Dendritic cell treated with granulocyte-macrophage colony-stimulating factor and Interleukin-4, amounts not matched to agents 40 ng/mL and 50 ng/mL, for 4 days (primary cell): ENCODE results near the gene FUT8.
A peak's percentile ranks its signal among the peaks of the same experiment; 100 is the strongest.

Experiments used
- H3K27ac Mint-ChIP-seq: one replicate; pipeline ENCODE4 v1.8.0; 2022; ENCODE audit warnings: mild to moderate bottlenecking, mixed read lengths
- H3K27me3 Mint-ChIP-seq: one replicate; pipeline ENCODE4 v1.8.0; 2022; ENCODE audit warnings: mild to moderate bottlenecking, mixed read lengths
- H3K36me3 Mint-ChIP-seq: one replicate; pipeline ENCODE4 v1.8.0; 2022; ENCODE audit warnings: low read depth, mixed read lengths
- H3K4me1 Mint-ChIP-seq: one replicate; pipeline ENCODE4 v1.8.0; 2022; ENCODE audit warnings: low read depth, mixed read lengths
- H3K4me3 Mint-ChIP-seq: one replicate; pipeline ENCODE4 v1.8.0; 2022; ENCODE audit warnings: mild to moderate bottlenecking, moderate library complexity, mixed read lengths
- H3K9me3 Mint-ChIP-seq: one replicate; pipeline ENCODE4 v1.8.0; 2022; ENCODE audit warnings: mixed read lengths
- intact Hi-C: fragments of 100-400 bp; cut with micrococcal nuclease; formaldehyde crosslinking; loops from one replicate; pipeline ENCODE4 v1.15.0; 2022

FUT8 gene

GRCh38 chr14:65412032-65412846, at the start of gene FUT8:
Gene FUT8, plus strand, starts transcription at chr14:65412730. Its CDS starts 148,834 bp downstream, at chr14:65561564.
- Mint-ChIP-seq H3K9me3 (no peaks in the 10 kb centered on the region), H3K4me3 (peak within 1 kb of the TSS; percentile 95), H3K27me3 (peaks cover 16% of the 10 kb centered on the region), H3K27ac (peak within 1 kb of the TSS; percentile 89), H3K4me1 (peaks cover 13% of the 10 kb centered on the region), H3K36me3 (peaks cover 16% of the 10 kb centered on the region)
- intact Hi-C loops, result loop anchor here (2.0 to 5.0 kb wide), 5 partner anchors 80 to 425 kb away; partner anchors contain the start of gene FNTB

GRCh38 chr14:65366802-65367565, 45.5 kb upstream of the FUT8 start:
- peaks cover 36% of the 10 kb centered on the region for H3K27me3 Mint-ChIP-seq
- H3K4me1 Mint-ChIP-seq, result peaks cover 9% of the 10 kb centered on the region
- intact Hi-C loops, result loop anchor here (5.0 kb wide), 1 partner anchor 35 kb away; no protein-coding TSS in a partner anchor
- H3K9me3 Mint-ChIP-seq, result no peaks in the 10 kb centered on the region
- H3K27ac Mint-ChIP-seq, result no peak overlapping the region
- H3K4me3 Mint-ChIP-seq, result no peak overlapping the region
- no peaks in the 10 kb centered on the region for H3K36me3 Mint-ChIP-seq

GRCh38 chr14:65369560-65369959, 43.0 kb upstream of the FUT8 start:
- no peaks in the 10 kb centered on the region for H3K36me3 Mint-ChIP-seq
- H3K4me1 Mint-ChIP-seq, result peaks cover 12% of the 10 kb centered on the region
- H3K9me3 Mint-ChIP-seq, result no peaks in the 10 kb centered on the region
- H3K4me3 Mint-ChIP-seq, result no peak overlapping the region
- no peak overlapping the region for H3K27ac Mint-ChIP-seq
- intact Hi-C loops, result loop anchor here (5.0 kb wide), 1 partner anchor 37 kb away; no protein-coding TSS in a partner anchor
- H3K27me3 Mint-ChIP-seq, result peaks cover 32% of the 10 kb centered on the region

DNA sequence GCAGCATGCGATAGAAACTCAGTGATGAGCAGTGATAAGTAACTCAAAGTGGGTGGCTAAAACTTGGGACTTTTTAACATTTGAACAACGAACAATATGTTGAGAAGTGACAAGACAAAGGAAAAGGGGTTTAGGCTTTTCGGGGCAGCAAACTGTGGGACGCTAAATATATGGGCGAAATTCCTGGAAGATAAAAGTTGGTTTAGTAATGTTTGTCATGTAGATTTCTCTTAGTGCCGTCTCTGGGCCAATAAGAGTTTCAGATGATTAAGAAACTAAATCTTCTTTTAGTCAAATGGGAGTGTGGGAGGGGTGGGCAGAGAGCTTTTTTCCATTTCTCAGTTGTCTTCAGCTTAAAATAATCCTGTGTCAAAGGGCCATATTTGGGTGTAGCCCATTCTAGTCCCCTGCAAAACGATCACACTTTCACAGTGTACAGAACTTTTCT, 41.7 kb upstream of the FUT8 start:
- Mint-ChIP-seq H3K4me3 (no peak overlapping the region), H3K36me3 (no peaks in the 10 kb centered on the region), H3K27me3 (peaks cover 21% of the 10 kb centered on the region), H3K27ac (no peak overlapping the region), H3K9me3 (no peaks in the 10 kb centered on the region), H3K4me1 (peaks cover 12% of the 10 kb centered on the region)
- intact Hi-C loops, result no loop called here

DNA sequence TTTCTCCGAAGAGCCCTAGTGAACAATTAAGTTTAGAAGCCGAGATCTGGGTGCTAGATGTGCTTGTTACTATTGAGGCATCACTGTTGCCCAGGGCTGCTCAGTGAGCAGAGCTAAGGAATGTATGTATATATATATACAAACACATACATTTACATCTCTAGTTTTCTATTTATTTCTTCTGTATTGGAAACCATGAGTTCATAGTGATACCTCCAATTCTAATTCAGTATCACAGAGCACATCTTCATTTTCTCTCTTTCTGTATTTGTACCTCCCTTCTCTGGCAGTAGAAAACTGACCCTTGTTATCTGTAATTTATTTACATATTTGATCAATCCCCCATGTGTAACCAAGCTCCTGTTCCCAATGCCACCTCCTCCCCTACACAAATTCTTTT, 40.7 kb upstream of the FUT8 start:
- H3K9me3 Mint-ChIP-seq, result no peaks in the 10 kb centered on the region
- peaks cover 17% of the 10 kb centered on the region for H3K27me3 Mint-ChIP-seq
- intact Hi-C loops, result no loop called here
- H3K4me1 Mint-ChIP-seq, result peaks cover 9% of the 10 kb centered on the region
- H3K27ac Mint-ChIP-seq, result no peak overlapping the region
- no peaks in the 10 kb centered on the region for H3K36me3 Mint-ChIP-seq
- no peak overlapping the region for H3K4me3 Mint-ChIP-seq

DNA sequence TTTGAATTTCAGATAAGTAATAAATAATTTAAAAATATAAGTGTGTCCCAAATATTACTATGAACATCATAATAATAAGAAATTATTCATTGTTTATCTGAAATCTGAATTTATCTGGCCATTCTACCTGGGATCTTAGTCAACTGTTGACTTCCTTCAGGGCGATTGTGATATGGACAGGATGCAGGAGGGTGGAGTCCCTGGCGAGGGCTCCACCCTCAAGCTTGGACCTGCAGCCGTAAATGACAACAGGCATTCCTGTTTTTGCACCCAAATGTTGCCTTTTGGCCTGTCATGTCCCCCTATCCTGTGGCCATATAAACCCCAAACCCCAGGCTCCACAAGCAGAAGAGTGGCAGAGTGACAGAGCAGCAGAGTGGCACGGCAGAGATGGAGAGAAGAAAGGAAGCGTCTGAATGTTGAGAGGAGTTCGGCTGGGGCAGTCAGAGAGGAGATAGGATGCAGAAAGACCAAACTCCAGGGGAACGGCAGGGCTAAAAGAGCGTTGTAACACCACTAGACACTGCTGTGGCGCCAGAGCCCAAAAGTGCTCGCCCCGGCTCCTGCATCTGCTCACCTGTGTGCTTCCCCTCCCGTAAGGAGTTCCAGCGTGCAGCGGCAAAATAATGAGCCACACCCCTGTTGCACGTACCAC, 39.4 kb upstream of the FUT8 start:
- intact Hi-C loops, result no loop called here
- H3K36me3 Mint-ChIP-seq, result no peaks in the 10 kb centered on the region
- no peaks in the 10 kb centered on the region for H3K9me3 Mint-ChIP-seq
- H3K4me3 Mint-ChIP-seq, result no peak overlapping the region
- H3K27ac Mint-ChIP-seq, result no peak overlapping the region
- peaks cover 10% of the 10 kb centered on the region for H3K27me3 Mint-ChIP-seq
- H3K4me1 Mint-ChIP-seq, result peaks cover 4% of the 10 kb centered on the region

- Mint-ChIP-seq H3K4me3 (no peak overlapping the region), H3K27ac (no peak overlapping the region), H3K36me3 (no peaks in the 10 kb centered on the region), H3K27me3 (peaks cover 10% of the 10 kb centered on the region), H3K4me1 (peaks cover 4% of the 10 kb centered on the region), H3K9me3 (no peaks in the 10 kb centered on the region)
- intact Hi-C loops, result no loop called here
Observed at GRCh38 chr14:65373671-65374039, 38.9 kb upstream of the FUT8 start.

DNA sequence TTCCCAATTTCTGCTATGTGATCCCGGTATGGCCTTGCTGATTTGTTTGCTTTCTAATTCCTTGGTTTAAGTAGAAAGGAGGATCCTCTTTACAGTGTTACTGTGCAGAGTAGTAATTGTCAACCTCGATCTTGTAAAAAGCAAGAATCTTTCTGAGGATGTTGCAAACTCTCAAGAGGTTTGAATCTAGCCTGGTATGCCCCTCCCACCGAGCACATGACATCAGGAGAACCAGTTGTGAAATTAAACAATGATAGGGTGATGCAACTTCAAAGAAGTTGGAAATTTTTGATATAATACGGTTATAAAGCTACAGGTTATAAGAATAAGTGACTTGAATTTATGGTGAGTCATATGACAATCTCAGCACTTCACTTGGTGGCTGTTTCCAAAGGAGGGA, 35.0 kb upstream of the FUT8 start:
- no peak overlapping the region for H3K27ac Mint-ChIP-seq

DNA sequence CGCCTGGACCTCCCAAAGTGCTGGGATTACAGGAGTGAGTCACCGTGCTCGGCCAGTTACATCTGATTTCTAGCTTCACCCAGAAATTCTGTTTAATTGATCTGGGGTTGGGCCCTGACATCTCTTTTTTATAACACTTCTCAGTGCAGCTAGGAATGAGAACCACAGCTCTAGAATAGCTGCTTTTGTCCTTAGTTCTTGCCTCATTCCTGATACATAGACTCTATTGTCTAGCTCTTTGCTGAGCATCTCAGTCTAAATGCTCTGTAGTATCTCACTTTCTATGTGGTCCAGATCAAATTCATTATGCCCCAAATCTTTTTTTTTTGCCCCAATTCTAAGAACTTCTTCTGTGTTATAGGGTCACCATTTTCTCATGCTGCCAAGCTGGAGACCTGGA, 29.9 kb upstream of the FUT8 start:
- Mint-ChIP-seq H3K4me3 (no peak overlapping the region), H3K36me3 (no peaks in the 10 kb centered on the region)
- intact Hi-C loops, result no loop called here

More for the DNA sequence above, 35.0 kb upstream of the FUT8 start:
- H3K4me1 Mint-ChIP-seq, result peaks cover 2% of the 10 kb centered on the region
- no peaks in the 10 kb centered on the region for H3K36me3 Mint-ChIP-seq
- peaks cover 8% of the 10 kb centered on the region for H3K27me3 Mint-ChIP-seq
- intact Hi-C loops, result no loop called here
- H3K4me3 Mint-ChIP-seq, result no peak overlapping the region
- peaks cover 16% of the 10 kb centered on the region for H3K9me3 Mint-ChIP-seq

GRCh38 chr14:65387171-65387570, 25.4 kb upstream of the FUT8 start:
- Mint-ChIP-seq H3K36me3 (no peaks in the 10 kb centered on the region), H3K4me3 (no peak overlapping the region), H3K27ac (no peak overlapping the region), H3K9me3 (no peaks in the 10 kb centered on the region), H3K27me3 (no peaks in the 10 kb centered on the region), H3K4me1 (no peaks in the 10 kb centered on the region)
- intact Hi-C loops, result no loop called here

More for the DNA sequence above, 29.9 kb upstream of the FUT8 start:
- H3K4me1 Mint-ChIP-seq, result no peaks in the 10 kb centered on the region
- peaks cover 1% of the 10 kb centered on the region for H3K27me3 Mint-ChIP-seq
- no peak overlapping the region for H3K27ac Mint-ChIP-seq
- H3K9me3 Mint-ChIP-seq, result peaks cover 16% of the 10 kb centered on the region

DNA sequence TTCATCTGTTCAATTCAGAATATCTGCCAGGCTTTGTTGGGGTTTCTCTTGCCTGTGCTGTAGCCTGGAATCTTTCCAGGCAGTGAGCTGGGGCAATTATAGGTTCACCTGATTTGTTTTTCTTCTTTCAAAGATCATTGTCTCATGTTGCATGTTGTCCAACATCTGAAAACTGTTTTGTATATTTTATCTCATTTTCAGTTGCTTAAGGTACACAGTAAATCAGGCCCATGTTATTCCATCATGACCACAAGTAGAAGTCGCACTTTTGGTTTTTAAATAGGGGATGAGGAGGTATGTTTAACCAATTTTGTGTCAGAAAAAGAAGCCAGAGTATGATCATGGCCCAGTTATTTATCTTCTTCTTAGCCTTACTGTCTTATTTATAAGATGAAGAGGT, 24.9 kb upstream of the FUT8 start:
- intact Hi-C loops, result no loop called here
- Mint-ChIP-seq H3K36me3 (no peaks in the 10 kb centered on the region), H3K9me3 (no peaks in the 10 kb centered on the region), H3K4me3 (no peak overlapping the region), H3K27me3 (no peaks in the 10 kb centered on the region), H3K4me1 (no peaks in the 10 kb centered on the region), H3K27ac (no peak overlapping the region)

- H3K36me3 Mint-ChIP-seq, result peaks cover 6% of the 10 kb centered on the region
- no peak overlapping the region for H3K27ac Mint-ChIP-seq
Observed at GRCh38 chr14:65392296-65392695, 20.2 kb upstream of the FUT8 start.

GRCh38 chr14:65396082-65396910, 16.2 kb upstream of the FUT8 start:
- Mint-ChIP-seq H3K36me3 (peaks cover 6% of the 10 kb centered on the region), H3K4me1 (no peaks in the 10 kb centered on the region), H3K9me3 (peaks cover 24% of the 10 kb centered on the region), H3K27ac (no peak overlapping the region), H3K4me3 (no peak overlapping the region), H3K27me3 (peaks cover 1% of the 10 kb centered on the region)
- intact Hi-C loops, result no loop called here

More at GRCh38 chr14:65392296-65392695, 20.2 kb upstream of the FUT8 start:
- Mint-ChIP-seq H3K4me1 (no peaks in the 10 kb centered on the region), H3K4me3 (no peak overlapping the region), H3K9me3 (peaks cover 24% of the 10 kb centered on the region), H3K27me3 (no peaks in the 10 kb centered on the region)
- intact Hi-C loops, result no loop called here
